Transverse colon (tissue), 3 donors: Measurements from ENCODE around the gene PCDHA3.

ENCODE experiments used
- CTCF ChIP-seq, 5 experiments: fragments of 200-600 bp in 3 of 5; fragments of 450-650 bp in 2 of 5; sonication (generic) in 3 of 5; IDR thresholded peaks; 1 replicate in 2 of 5; 2 replicates in 3 of 5; pipeline ENCODE4 v1.5.1; 2016 to 2017; ENCODE audit warnings: antibody characterized with exemption in 5 of 5, inconsistent platforms in 3 of 5, mild to moderate bottlenecking in 2 of 5, moderate library complexity in 1 of 5
- EP300 ChIP-seq: sonication (generic); formaldehyde crosslinking; IDR thresholded peaks from one replicate; pipeline ENCODE4 v1.6.1; 2017; ENCODE audit warnings: antibody characterized with exemption, low read depth
- POLR2A ChIP-seq: fragments of 450-650 bp; IDR thresholded peaks from one replicate; pipeline ENCODE4 v1.6.1; 2016; ENCODE audit warnings: antibody characterized with exemption, mild to moderate bottlenecking, moderate library complexity

DNA sequence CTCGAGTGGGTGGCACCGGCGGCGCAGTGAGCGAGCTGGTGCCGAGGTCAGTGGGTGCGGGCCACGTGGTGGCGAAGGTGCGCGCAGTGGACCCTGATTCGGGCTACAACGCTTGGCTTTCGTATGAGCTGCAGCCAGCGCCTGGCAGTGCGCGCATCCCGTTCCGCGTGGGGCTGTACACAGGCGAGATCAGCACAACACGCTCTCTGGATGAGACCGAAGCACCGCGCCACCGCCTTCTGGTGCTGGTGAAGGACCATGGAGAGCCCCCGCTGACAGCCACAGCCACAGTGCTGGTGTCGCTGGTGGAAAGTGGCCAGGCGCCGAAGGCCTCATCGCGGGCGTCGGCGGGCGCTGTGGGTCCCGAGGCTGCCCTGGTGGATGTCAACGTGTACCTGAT, 22.6 kb downstream of the PCDHA3 start:
- TF ChIP-seq CTCF (IDR thresholded peaks at IDR 0.05) (no peak), POLR2A (no peak), EP300 (no peak)
